Fibroblast of lung (primary cell): Measurements from ENCODE around the gene PIP5KL1. TPM values are rescaled to one million over a fixed set of nuclear protein-coding genes. Genes with fewer than 3 reads are reported as not detected.

Source experiments
- DNase-seq, 2 donors: peaks; one replicate each; pipeline versions ENCODE4 v3.0.0 to v3.0.0-alpha.2; 2010; ENCODE audit warnings: low read depth in 2 of 2
- H2AFZ ChIP-seq: 2 replicates; pipeline ENCODE4 v1.5.1; 2012; ENCODE audit warnings: low read length, control low read depth, inconsistent platforms
- H3K27ac ChIP-seq: 2 replicates; pipeline ENCODE4 v1.5.1; 2011; ENCODE audit warnings: low read length, control low read depth; ENCODE audit not compliant: insufficient read depth
- H3K27me3 ChIP-seq: 2 replicates; pipeline ENCODE4 v1.5.1; 2011; ENCODE audit warnings: mild to moderate bottlenecking, low read length; ENCODE audit not compliant: control insufficient read depth, insufficient read depth
- H3K36me3 ChIP-seq: 2 replicates; pipeline ENCODE4 v1.5.1; 2011; ENCODE audit warnings: low read length; ENCODE audit not compliant: control insufficient read depth, insufficient read depth
- H3K4me1 ChIP-seq: 2 replicates; pipeline ENCODE4 v1.5.1; 2011; ENCODE audit warnings: low read length; ENCODE audit not compliant: control insufficient read depth, insufficient read depth; ENCODE audit errors: extremely low read depth
- H3K4me2 ChIP-seq: 2 replicates; pipeline ENCODE4 v1.5.1; 2011; ENCODE audit warnings: low read length, control low read depth; ENCODE audit not compliant: insufficient read depth; ENCODE audit errors: extremely low read depth
- H3K4me3 ChIP-seq, 4 experiments: fragments of 200-600 bp in 1 of 4; sonication (generic) in 1 of 4; replicated peaks in 1 of 4; 2 replicates each; pipeline ENCODE4 v1.5.1; 2011 to 2016; ENCODE audit warnings: low read length in 4 of 4, low read depth in 3 of 4, mild to moderate bottlenecking in 3 of 4, control low read depth in 2 of 4, inconsistent platforms in 1 of 4, mixed read lengths in 1 of 4; ENCODE audit not compliant: insufficient read depth in 1 of 4; ENCODE audit errors: control extremely low read depth in 1 of 4
- H3K79me2 ChIP-seq: 2 replicates; pipeline ENCODE4 v1.5.1; 2012; ENCODE audit warnings: mild to moderate bottlenecking, low read length, inconsistent platforms; ENCODE audit not compliant: control insufficient read depth, insufficient read depth
- H3K9ac ChIP-seq: 2 replicates; pipeline ENCODE4 v1.5.1; 2011; ENCODE audit warnings: mild to moderate bottlenecking, low read length, control low read depth; ENCODE audit not compliant: insufficient read depth
- H3K9me3 ChIP-seq: 2 replicates; pipeline ENCODE4 v1.5.1; 2012; ENCODE audit warnings: low read depth, low read length; ENCODE audit not compliant: control insufficient read depth, insufficient read depth
- H4K20me1 ChIP-seq: 2 replicates; pipeline ENCODE4 v1.5.1; 2011; ENCODE audit warnings: low read length; ENCODE audit not compliant: control insufficient read depth, insufficient read depth; ENCODE audit errors: extremely low read depth
- EZH2 ChIP-seq: IDR thresholded peaks from 2 replicates; pipeline ENCODE4 v1.5.1; 2012; ENCODE audit warnings: low read length, control low read depth, mild to moderate bottlenecking; ENCODE audit errors: missing control alignments
- polyA plus RNA-seq, 2 donors: library from polyadenylated mRNA; depleted of rRNA in 1 of 2; stranded (reverse) in 1 of 2; unstranded in 1 of 2; fragments of >200 nt; gene quantifications; 2 replicates each; pipeline ENCODE4 v1.2.1, GENCODE V29; 2011 to 2012; ENCODE audit warnings: missing spikeins in 1 of 2
- total RNA-seq: library from RNA; depleted of rRNA; stranded (reverse); fragments of >200 nt; gene quantifications from 2 replicates; pipeline ENCODE4 v1.2.1, GENCODE V29; 2014
- TF ChIP-seq, protein P1 (sequence below), 2 donors: IDR thresholded peaks in 1 of 2; conservative IDR thresholded peaks in 1 of 2; 1 replicate in 1 of 2; 2 replicates in 1 of 2; pipeline ENCODE4 v1.5.1; 2011 to 2012; ENCODE audit warnings: low read length in 2 of 2, control low read depth in 1 of 2, inconsistent platforms in 1 of 2, low read depth in 1 of 2, mild to moderate bottlenecking in 1 of 2

Gene PIP5KL1
- total and polyA plus RNA-seq, 2 donors (not counting 1 experiment from before 2014, with no cell fraction given), result 1.9 to 2.5 TPM

DNA sequence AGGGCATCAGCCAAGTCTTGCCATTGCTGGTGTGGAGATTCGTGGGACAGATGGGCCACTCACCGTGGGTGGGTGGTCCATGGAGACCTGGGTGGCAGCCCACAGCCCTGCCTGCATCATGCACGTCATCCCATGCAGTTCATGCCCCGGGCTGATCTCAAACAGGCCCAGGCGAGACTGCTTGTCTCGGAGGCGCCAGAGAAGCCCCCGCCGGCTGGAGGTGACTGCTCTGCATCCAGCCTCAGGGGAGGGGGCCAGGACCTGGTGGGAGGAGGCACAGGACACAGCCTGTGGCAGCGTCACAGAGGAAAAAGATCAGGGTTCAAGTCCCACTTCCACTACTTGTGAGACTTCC lies 975 bp downstream of the PIP5KL1 start:
- H3K4me1 ChIP-seq, result peaks cover 19% of the 10 kb centered on the region
- no peak for TF ChIP-seq EZH2
- TF ChIP-seq, protein P1, sequence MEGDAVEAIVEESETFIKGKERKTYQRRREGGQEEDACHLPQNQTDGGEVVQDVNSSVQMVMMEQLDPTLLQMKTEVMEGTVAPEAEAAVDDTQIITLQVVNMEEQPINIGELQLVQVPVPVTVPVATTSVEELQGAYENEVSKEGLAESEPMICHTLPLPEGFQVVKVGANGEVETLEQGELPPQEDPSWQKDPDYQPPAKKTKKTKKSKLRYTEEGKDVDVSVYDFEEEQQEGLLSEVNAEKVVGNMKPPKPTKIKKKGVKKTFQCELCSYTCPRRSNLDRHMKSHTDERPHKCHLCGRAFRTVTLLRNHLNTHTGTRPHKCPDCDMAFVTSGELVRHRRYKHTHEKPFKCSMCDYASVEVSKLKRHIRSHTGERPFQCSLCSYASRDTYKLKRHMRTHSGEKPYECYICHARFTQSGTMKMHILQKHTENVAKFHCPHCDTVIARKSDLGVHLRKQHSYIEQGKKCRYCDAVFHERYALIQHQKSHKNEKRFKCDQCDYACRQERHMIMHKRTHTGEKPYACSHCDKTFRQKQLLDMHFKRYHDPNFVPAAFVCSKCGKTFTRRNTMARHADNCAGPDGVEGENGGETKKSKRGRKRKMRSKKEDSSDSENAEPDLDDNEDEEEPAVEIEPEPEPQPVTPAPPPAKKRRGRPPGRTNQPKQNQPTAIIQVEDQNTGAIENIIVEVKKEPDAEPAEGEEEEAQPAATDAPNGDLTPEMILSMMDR (conservative IDR thresholded peaks at IDR 0.05 in 1 of 2, IDR thresholded peaks at IDR 0.05 in 1 of 2; ENCODE audit: low read depth in 1 of 2, low read length in 2 of 2), result no peak
- H3K9me3 ChIP-seq, result no peaks in the 10 kb centered on the region
- no peak overlapping the region for H2AFZ ChIP-seq
- H3K79me2 ChIP-seq, result peaks cover 2% of the 10 kb centered on the region
- H3K27me3 ChIP-seq, result no peaks in the 10 kb centered on the region
- H4K20me1 ChIP-seq, result no peaks in the 10 kb centered on the region
- H3K4me3 ChIP-seq, result no peak overlapping the region
- no peak for DNase-seq
- H3K9ac ChIP-seq, result no peak overlapping the region
- H3K4me2 ChIP-seq, result no peak overlapping the region
- H3K27ac ChIP-seq, result no peak overlapping the region
- no peaks in the 10 kb centered on the region for H3K36me3 ChIP-seq

DNA sequence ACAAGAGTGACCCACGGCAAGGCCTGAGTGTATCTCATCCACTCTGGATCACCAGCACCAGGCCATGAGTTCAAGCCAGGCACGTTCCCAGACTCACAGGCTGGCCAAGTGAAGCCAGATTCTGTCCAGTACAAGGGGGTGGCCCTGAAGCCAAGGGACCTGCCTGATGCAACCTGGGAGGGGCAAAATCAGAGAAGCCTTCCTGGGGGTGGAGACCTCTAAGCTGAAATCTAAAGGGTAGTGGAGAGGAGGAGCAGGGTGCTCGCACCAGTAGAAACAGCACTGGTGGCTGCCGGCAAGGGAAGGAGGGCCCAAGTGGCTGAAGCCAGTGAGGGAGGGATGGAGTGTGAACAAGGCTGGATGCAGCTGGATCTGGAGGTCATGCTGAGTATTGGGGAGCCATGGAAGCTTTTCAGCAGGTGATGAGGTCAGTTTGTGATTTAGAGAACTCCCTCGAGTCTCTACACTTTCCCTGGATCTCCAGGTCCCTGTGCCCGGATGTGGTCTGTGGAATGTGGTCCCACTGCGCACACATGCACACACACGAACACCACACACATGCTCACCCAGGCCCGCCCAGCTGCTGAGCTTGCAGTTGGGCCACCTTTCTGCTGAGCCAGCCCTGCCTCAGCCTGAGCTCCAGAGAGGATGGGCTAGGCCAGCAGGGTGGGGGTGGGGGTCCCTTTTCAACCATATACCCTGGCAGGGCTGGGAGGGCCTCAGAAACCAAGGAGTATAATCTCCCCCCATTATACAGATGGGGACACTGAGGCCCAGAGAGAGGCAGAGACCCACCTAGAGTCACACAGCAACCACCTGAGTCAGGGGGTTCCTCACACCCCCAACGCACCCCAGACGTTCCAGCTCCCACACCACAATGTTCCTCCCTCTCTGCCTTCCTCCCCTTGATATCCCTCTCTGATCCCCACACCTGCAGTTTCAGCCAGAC lies 1.6 kb downstream of the PIP5KL1 start:
- TF ChIP-seq EZH2, result no peak
- TF ChIP-seq, protein P1 (conservative IDR thresholded peaks at IDR 0.05 in 1 of 2, IDR thresholded peaks at IDR 0.05 in 1 of 2; ENCODE audit: low read depth in 1 of 2, low read length in 2 of 2), result no peak
- no peak for DNase-seq
- H3K36me3 ChIP-seq, result no peaks in the 10 kb centered on the region
- H3K9ac ChIP-seq, result no peak overlapping the region
- no peaks in the 10 kb centered on the region for H3K9me3 ChIP-seq
- no peaks in the 10 kb centered on the region for H3K79me2 ChIP-seq
- H3K27ac ChIP-seq, result no peak overlapping the region
- H4K20me1 ChIP-seq, result no peaks in the 10 kb centered on the region
- H3K27me3 ChIP-seq, result no peaks in the 10 kb centered on the region
- peaks cover 20% of the 10 kb centered on the region for H3K4me1 ChIP-seq
- H3K4me2 ChIP-seq, result no peak overlapping the region
- H2AFZ ChIP-seq, result no peak overlapping the region
- H3K4me3 ChIP-seq, result no peak overlapping the region

DNA sequence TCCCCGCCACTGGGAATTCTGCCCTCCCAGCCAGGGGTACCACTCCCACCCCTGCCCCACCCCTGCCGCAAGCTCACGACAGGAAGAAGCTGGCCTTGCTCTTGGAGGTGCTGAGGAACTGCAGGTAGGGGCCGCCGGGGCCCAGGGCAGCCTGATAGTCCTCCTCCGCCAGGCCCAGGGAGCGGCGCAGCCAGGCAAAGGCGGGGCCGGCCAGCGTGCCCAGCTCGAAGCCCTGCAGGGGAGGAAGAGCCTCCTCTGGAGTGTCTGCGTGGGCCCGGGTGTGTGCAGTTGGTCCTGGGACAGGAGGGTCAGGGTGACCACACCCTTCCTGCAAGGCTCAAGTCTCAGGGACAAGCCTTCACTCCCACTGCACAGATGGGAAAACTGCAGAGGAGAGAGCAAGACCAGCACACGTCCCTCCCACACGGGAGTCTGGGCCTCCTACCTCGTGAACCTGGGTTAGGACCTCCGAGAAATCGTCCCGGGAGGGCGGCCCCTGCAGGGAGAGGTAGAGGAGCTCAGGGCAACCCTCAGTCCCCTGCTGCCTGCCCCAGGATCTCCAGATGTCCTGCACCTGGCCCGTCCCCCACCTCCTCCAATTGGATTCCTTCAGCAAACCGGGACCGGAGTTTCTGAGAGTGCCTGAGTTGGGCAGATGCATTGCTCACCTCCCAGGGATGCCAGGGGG lies 2.4 kb downstream of the PIP5KL1 start:
- Histone ChIP-seq H3K79me2 (no peaks in the 10 kb centered on the region), H3K27me3 (no peaks in the 10 kb centered on the region), H3K36me3 (no peaks in the 10 kb centered on the region), H3K4me2 (no peak overlapping the region), H3K4me3 (no peak overlapping the region), H4K20me1 (no peaks in the 10 kb centered on the region), H2AFZ (no peak overlapping the region), H3K9me3 (no peaks in the 10 kb centered on the region), H3K4me1 (peaks cover 27% of the 10 kb centered on the region), H3K27ac (no peak overlapping the region), H3K9ac (no peak overlapping the region)
- TF ChIP-seq EZH2, result no peak
- no peak for DNase-seq
